ENCODE results near the gene FBXO15. TPM values are rescaled to one million over a fixed set of nuclear protein-coding genes. Genes with fewer than 3 reads are reported as not detected.
A peak's percentile ranks its signal among the peaks of the same experiment; 100 is the strongest.

FBXO15 gene
- total RNA-seq, 2 experiments from 2014 or later: 0.54 to 2.1 TPM

DNA sequence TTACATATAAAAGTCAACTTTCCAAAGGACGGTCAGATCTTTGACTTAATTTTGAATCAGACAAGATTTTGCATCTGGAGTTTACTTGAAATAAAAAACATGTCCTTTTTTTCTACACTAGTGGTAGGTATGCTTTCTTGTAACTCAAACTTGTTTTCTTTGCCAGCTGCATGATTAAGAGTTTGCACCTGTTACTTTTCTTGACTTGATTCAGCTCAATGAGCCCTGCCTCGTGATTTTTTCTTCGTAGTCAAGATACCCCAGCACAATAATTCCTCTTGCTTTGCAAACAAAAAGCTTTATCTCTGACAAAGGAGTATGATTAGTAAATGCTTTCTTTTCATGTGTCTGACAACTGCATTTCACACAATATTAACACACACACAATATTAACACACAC, 82.3 kb downstream of the FBXO15 start:
- Histone ChIP-seq H3K9me3 (ENCODE audit: low read length) (no peaks in the 10 kb centered on the region), H3K4me2 (ENCODE audit: low read length) (peak overlapping the region; percentile 50), H3K4me1 (ENCODE audit: insufficient read depth, low read length, poor library complexity, severe bottlenecking) (peaks cover 50% of the 10 kb centered on the region), H3K9me2 (ENCODE audit: insufficient read depth, low read length) (no peaks in the 10 kb centered on the region), H3K27ac (ENCODE audit: low read depth, low read length, poor library complexity, severe bottlenecking) (peak overlapping the region; percentile 63), H2AFZ (ENCODE audit: low read length) (peak overlapping the region; percentile 41; the same call in 1 of the 2 replicates), H4K20me1 (ENCODE audit: insufficient read depth, low read length) (no peaks in the 10 kb centered on the region), H3K79me2 (ENCODE audit: insufficient read depth, low read depth, low read length) (no peaks in the 10 kb centered on the region), H3K4me3 (ENCODE audit: low read depth, low read length, poor library complexity, severe bottlenecking) (no peak overlapping the region), H3K36me3 (ENCODE audit: insufficient read depth, low read length) (no peaks in the 10 kb centered on the region)
- POLR2A ChIA-PET: interaction anchor here (0.8 to 1.2 kb wide), 2 partner anchors 13 to 14 kb away, joined by 3 to 4 read pairs; no protein-coding TSS in a partner anchor
- TF ChIP-seq, protein P1, sequence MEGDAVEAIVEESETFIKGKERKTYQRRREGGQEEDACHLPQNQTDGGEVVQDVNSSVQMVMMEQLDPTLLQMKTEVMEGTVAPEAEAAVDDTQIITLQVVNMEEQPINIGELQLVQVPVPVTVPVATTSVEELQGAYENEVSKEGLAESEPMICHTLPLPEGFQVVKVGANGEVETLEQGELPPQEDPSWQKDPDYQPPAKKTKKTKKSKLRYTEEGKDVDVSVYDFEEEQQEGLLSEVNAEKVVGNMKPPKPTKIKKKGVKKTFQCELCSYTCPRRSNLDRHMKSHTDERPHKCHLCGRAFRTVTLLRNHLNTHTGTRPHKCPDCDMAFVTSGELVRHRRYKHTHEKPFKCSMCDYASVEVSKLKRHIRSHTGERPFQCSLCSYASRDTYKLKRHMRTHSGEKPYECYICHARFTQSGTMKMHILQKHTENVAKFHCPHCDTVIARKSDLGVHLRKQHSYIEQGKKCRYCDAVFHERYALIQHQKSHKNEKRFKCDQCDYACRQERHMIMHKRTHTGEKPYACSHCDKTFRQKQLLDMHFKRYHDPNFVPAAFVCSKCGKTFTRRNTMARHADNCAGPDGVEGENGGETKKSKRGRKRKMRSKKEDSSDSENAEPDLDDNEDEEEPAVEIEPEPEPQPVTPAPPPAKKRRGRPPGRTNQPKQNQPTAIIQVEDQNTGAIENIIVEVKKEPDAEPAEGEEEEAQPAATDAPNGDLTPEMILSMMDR (conservative IDR thresholded peaks at IDR 0.05; ENCODE audit: low read length): no peak
- TF ChIP-seq EZH2phosphoT487 (IDR thresholded peaks at IDR 0.05; ENCODE audit: borderline replicate concordance, low read depth, low read length): no peak
- BruUV-seq (replicated peaks): no TSS peak
- DNase-seq (ENCODE audit: low spot score): peak; percentile 62
- CTCF ChIA-PET (ENCODE audit: unreplicated experiment): no interaction called here
- intact Hi-C loops (cut with micrococcal nuclease; ENCODE audit: unreplicated experiment): loop anchor here (2.0 kb wide), 1 partner anchor 83 kb away; the partner anchor contains the start of gene TIMM21

DNA sequence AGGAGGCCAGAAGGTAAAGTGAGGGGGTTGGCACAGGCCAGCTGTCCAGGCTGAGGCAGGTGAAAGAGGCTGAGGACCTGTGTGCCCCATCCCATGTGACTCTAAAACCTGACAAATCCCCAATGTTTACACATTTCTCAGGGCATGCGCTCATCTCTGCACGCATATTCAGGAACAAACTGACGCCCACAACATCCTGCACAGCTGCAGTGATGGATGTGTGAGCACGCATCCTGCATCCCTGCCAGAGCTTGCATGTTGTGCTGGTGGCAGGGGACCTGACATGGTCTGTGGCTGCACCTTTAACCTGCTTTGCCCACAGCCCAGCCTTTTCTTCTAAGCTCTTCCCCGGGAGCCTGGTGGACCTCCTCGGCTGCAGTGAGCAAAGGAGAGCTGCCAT, 83.1 kb downstream of the FBXO15 start:
- H3K9me3 ChIP-seq (ENCODE audit: low read length): no peaks in the 10 kb centered on the region
- no peaks in the 10 kb centered on the region for H3K36me3 ChIP-seq (ENCODE audit: insufficient read depth, low read length)
- ChIA-PET POLR2A (interaction anchor here (0.6 to 2.0 kb wide), 6 partner anchors 9 to 202 kb away, joined by 3 to 18 read pairs (median 4); no protein-coding TSS in a partner anchor), CTCF (ENCODE audit: unreplicated experiment) (interaction anchor here (0.7 kb wide), 1 partner anchor 18 kb away, joined by 3 read pairs; no protein-coding TSS in a partner anchor)
- no peaks in the 10 kb centered on the region for H3K79me2 ChIP-seq (ENCODE audit: insufficient read depth, low read depth, low read length)
- no peaks in the 10 kb centered on the region for H4K20me1 ChIP-seq (ENCODE audit: insufficient read depth, low read length)
- H3K27ac ChIP-seq (ENCODE audit: low read depth, low read length, poor library complexity, severe bottlenecking): peak overlapping the region; percentile 63
- peak; percentile 68 for DNase-seq (ENCODE audit: low spot score)
- no TSS peak for BruUV-seq (replicated peaks)
- TF ChIP-seq, protein P1 (conservative IDR thresholded peaks at IDR 0.05; ENCODE audit: low read length): no peak
- TF ChIP-seq EZH2phosphoT487 (IDR thresholded peaks at IDR 0.05; ENCODE audit: borderline replicate concordance, low read depth, low read length): no peak
- H3K4me2 ChIP-seq (ENCODE audit: low read length): peak overlapping the region; percentile 50
- intact Hi-C loops (cut with micrococcal nuclease; ENCODE audit: unreplicated experiment): loop anchor here (1.0 to 5.0 kb wide), 3 partner anchors 18 to 433 kb away; partner anchors contain the start of genes CNDP2 and TIMM21
- H3K4me3 ChIP-seq (ENCODE audit: low read depth, low read length, poor library complexity, severe bottlenecking): no peak overlapping the region
- H2AFZ ChIP-seq (ENCODE audit: low read length): peak overlapping the region; percentile 41
- H3K4me1 ChIP-seq (ENCODE audit: insufficient read depth, low read length, poor library complexity, severe bottlenecking): peaks cover 50% of the 10 kb centered on the region
- H3K9me2 ChIP-seq (ENCODE audit: insufficient read depth, low read length): no peaks in the 10 kb centered on the region

DNA sequence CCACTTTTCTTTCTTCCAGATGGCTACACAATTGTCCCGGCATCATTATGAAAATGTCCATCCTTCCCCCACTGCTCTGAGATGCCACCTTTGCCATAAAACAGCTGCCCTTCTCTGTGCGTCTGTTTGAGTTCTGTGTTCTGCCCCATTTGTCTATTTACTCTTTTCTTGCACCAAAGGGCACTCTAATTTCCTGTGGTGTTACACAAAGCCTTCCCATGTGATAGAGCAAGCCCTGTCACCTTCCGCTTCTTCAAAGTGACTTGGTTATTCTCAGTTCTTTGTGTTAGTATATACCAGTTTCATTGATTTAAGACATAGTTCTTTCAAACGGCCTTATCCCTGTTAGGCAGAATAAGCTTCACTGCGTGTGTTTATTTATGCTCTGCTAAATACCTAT, 84.1 kb downstream of the FBXO15 start:
- peak overlapping the region; percentile 63 for H3K27ac ChIP-seq (ENCODE audit: low read depth, low read length, poor library complexity, severe bottlenecking)
- intact Hi-C loops (cut with micrococcal nuclease; ENCODE audit: unreplicated experiment): loop anchor here (5.0 kb wide), 1 partner anchor 434 kb away; the partner anchor contains the start of gene CNDP2
- H3K4me3 ChIP-seq (ENCODE audit: low read depth, low read length, poor library complexity, severe bottlenecking): no peak overlapping the region
- no peaks in the 10 kb centered on the region for H4K20me1 ChIP-seq (ENCODE audit: insufficient read depth, low read length)
- POLR2A ChIA-PET: interaction anchor here (1.0 to 2.0 kb wide), 3 partner anchors 10 to 19 kb away, joined by 3 to 18 read pairs (median 5); no protein-coding TSS in a partner anchor
- no peaks in the 10 kb centered on the region for H3K9me2 ChIP-seq (ENCODE audit: insufficient read depth, low read length)
- H2AFZ ChIP-seq (ENCODE audit: low read length): no peak overlapping the region; the same call in 1 of the 2 replicates
- H3K36me3 ChIP-seq (ENCODE audit: insufficient read depth, low read length): no peaks in the 10 kb centered on the region
- H3K4me1 ChIP-seq (ENCODE audit: insufficient read depth, low read length, poor library complexity, severe bottlenecking): peaks cover 50% of the 10 kb centered on the region
- CTCF ChIA-PET (ENCODE audit: unreplicated experiment): no interaction called here
- H3K9me3 ChIP-seq (ENCODE audit: low read length): no peaks in the 10 kb centered on the region
- peak overlapping the region; percentile 50; the same call in 1 of the 2 replicates for H3K4me2 ChIP-seq (ENCODE audit: low read length)
- no TSS peak for BruUV-seq (replicated peaks)
- TF ChIP-seq, protein P1 (conservative IDR thresholded peaks at IDR 0.05; ENCODE audit: low read length): no peak
- TF ChIP-seq EZH2phosphoT487 (IDR thresholded peaks at IDR 0.05; ENCODE audit: borderline replicate concordance, low read depth, low read length): no peak
- H3K79me2 ChIP-seq (ENCODE audit: insufficient read depth, low read depth, low read length): no peaks in the 10 kb centered on the region
- DNase-seq (ENCODE audit: low spot score): no peak
